Cardiac fibroblast (primary cell): ENCODE data around the gene TMEM235.

Source experiments
- DNase-seq, 2 donors: peaks; one replicate each; pipeline versions ENCODE4 v3.0.0 to v3.0.0-alpha.2; 2010; ENCODE audit warnings: low read depth in 2 of 2
- H3K4me3 ChIP-seq, 2 donors: replicated peaks in 1 of 2; 1 replicate in 1 of 2; 2 replicates in 1 of 2; pipeline ENCODE4 v1.5.1; 2011; ENCODE audit warnings: low read depth in 2 of 2, low read length in 2 of 2, mild to moderate bottlenecking in 2 of 2, moderate library complexity in 1 of 2
- TF ChIP-seq, protein P1 (sequence below): IDR thresholded peaks from one replicate; pipeline ENCODE4 v1.5.1; 2011; ENCODE audit warnings: low read depth, mild to moderate bottlenecking, low read length, inconsistent platforms

Gene TMEM235

DNA sequence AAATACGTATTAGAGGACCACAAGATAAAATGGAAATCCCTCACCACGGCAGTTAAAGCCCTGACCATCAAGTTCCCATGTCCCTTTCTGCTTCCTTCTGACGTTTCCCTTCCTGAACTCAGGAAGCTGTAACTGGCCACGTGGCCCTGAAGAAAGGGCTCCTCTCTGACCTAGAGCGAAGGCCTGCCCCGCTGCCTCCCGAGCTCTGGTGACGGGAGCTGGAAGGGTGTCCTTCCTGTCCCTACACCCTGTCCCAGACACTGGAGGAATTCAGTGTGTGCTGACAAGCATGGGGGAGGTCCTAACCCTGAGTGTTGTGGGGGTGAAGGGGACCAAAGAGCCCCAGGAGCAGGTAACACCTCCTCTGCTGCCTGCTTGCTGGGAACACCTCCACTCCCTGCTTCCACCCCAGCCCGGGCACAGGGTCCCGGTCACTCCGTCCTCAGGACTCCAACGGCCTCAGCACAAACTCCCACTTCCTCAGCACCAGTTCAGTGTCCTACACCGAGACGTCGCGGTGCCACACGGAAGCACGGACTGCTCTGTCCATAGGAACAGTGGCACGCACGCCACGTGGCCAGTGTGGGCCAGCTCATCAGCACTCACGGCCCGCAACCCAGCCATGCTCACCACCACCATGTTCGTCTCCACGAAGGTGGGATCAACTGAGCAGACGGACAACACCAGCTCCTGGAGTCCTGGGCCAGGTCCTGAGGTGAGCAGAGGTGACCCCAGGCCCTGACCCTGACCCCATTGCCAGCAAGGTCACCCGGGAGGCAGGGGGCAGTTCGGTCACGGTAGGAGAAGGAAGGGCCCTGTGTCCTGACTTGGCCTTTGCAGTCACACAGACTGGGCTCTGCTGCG lies 16.9 kb downstream of the TMEM235 start:
- no peak overlapping the region for H3K4me3 ChIP-seq
- no peak for DNase-seq
- TF ChIP-seq, protein P1, sequence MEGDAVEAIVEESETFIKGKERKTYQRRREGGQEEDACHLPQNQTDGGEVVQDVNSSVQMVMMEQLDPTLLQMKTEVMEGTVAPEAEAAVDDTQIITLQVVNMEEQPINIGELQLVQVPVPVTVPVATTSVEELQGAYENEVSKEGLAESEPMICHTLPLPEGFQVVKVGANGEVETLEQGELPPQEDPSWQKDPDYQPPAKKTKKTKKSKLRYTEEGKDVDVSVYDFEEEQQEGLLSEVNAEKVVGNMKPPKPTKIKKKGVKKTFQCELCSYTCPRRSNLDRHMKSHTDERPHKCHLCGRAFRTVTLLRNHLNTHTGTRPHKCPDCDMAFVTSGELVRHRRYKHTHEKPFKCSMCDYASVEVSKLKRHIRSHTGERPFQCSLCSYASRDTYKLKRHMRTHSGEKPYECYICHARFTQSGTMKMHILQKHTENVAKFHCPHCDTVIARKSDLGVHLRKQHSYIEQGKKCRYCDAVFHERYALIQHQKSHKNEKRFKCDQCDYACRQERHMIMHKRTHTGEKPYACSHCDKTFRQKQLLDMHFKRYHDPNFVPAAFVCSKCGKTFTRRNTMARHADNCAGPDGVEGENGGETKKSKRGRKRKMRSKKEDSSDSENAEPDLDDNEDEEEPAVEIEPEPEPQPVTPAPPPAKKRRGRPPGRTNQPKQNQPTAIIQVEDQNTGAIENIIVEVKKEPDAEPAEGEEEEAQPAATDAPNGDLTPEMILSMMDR: no peak

DNA sequence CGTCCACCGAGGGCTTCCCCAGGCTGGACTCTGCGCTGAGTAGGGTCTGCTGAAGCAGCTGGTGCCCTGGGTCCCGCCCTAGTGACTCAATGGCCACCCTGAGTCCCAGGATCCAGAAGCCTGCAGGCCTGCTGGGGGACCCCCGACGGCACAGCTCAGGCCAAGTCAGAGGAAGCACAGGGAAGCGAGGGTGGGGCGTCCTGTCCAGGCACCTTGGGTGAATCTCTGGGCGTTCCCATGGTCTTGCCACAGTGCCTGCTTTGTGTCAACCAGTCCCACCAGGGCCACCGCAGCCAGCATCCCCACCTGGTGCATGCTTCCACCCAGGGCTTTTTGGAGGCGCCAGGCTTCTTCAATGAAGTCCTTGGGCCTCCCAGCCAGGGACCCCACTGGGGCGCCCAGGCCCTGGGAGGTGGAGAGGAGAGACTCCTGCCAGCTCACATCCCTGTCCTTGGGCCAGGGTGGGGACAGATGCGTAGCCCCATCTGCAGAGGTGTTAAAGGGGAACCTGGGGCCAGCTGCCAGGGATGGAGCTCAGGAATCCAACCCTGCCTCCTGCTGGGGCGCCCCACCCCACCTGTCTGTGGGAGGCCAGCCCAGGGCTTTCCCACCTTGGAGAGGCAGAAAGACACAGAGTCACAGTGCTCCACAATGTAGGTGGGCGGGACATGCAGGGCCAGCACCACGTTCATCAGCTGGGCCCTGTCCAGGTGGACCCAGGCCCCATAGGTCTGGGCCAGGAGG lies 17.8 kb downstream of the TMEM235 start:
- no peak for DNase-seq
- no peak overlapping the region for H3K4me3 ChIP-seq
- TF ChIP-seq, protein P1: no peak

DNA sequence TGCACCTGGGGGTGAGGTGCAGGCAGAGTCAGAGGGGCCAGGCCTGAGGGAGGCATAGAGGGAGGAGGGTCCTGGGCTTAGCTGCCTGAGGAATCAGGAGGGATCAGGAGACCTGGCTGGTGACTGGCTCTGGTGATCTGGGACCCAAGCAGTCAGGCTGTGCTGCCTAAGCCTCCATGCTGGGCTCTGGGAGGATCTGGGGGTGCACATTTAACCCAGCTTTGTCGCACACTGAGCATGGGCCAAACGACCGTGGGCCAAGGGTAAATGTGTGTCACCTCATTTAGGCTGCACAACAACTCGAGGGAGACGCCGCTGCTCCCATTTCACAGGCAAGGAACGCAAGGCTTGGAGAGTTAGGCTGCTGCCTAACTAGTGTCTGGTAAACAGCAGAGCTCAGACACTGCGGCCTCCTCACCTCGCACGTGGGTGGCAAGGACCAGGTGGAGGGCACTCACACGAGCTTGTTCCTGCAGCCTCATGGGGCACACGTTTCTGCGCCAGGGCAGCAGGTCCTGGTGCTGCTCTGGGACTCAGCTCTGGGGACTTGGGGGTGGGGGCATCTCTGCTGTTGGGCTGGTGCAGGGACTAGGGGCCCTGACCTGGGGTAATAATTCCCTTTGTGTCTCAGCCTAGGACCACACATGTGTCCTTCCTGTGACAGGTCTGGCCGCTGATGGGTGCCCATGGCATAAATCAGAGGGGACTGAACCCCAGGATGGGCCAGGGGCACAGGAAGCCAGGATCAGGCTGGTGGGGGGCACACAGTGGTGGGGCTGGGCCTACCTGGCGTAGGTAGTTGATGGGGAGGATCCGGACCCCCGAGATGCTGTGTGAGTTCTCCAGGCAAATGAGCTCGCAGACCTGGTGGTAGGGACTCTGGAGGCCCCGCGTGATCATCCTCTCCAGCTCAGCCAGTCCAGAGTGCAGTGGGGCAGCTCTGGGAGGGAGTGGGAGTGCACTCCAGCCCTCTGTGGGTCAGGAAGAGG lies 18.7 kb downstream of the TMEM235 start:
- no peak for DNase-seq
- TF ChIP-seq, protein P1: no peak
- no peak overlapping the region for H3K4me3 ChIP-seq

DNA sequence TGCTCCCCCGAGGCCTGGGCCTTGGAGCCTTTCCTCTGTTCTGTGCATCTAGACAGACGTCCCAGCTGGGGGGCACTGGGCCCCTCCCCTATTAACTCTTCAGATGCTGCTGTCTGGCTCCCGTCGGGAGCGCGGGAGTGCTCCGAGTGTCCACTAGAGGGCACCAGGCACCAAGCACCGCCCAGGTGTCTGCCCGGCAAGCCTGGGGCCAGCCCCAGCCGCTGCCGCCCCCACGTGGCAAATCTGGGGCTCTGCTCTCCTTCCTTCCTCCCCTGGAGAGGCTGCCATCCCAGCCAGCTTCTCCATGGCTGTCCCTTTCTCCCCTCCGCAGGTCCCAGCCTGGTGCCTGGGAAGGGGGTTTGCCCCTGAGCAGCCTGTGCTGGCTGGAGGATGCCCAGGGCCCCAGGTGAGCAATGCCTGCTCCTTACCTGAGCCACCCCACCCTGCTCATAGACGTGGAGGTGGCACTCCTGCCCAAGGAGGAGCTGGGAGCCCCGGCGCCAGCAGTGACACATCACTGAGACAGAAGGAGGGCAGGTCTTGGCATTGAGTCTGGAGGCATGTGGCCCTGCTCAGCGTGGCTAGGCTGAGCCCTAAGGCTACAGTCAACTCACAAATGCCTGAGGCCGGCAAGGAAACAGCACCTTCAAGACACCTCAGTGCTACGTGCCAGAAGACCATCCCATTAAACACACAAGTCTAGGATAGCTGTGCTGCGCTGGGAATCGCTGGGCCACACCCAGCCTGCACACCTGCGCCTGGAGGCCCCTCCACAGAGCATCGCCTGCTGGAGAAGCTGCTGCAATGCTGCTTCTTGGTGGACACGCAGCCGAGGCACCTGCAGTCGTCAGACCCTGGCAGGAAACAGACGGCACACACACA lies 19.7 kb downstream of the TMEM235 start:
- H3K4me3 ChIP-seq: no peak overlapping the region

DNA sequence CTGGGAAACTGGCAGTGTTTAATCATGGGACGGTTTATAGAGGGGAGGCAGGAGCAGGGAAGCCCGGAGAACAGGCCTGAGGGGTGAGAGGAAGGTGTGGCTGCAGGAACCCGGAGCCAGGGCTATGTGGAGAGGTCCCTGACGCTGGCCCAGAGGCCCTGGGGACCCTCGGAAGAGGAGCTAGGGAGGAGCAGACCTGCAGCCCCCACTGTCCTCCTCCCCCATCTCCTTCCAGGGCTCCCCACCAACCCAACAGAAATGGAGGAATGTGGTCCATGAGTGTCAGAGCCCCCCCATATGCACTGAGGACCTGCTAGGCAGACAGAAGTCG lies 20.3 kb downstream of the TMEM235 start:
- H3K4me3 ChIP-seq: no peak overlapping the region
- no peak for DNase-seq
- TF ChIP-seq, protein P1: no peak

More for the DNA sequence above, 19.7 kb downstream of the TMEM235 start:
- TF ChIP-seq, protein P1: peak; percentile 99
- DNase-seq: peak; percentile 85 to 92
